GM21381 (cell line): ENCODE data around the gene MYH1.
"Not testable (repeated sequence)": the region's sequence is repeated elsewhere in the genome, so short reads cannot be mapped to it uniquely, and the experiment has no call there.

ENCODE experiments used
- ATAC-seq: cut with Tn5 transposase; IDR thresholded peaks from one replicate; pipeline ENCODE4 v1.9.1; 2021; ENCODE audit warnings: mild to moderate bottlenecking, moderate library complexity; ENCODE audit not compliant: unreplicated experiment

Gene MYH1

DNA sequence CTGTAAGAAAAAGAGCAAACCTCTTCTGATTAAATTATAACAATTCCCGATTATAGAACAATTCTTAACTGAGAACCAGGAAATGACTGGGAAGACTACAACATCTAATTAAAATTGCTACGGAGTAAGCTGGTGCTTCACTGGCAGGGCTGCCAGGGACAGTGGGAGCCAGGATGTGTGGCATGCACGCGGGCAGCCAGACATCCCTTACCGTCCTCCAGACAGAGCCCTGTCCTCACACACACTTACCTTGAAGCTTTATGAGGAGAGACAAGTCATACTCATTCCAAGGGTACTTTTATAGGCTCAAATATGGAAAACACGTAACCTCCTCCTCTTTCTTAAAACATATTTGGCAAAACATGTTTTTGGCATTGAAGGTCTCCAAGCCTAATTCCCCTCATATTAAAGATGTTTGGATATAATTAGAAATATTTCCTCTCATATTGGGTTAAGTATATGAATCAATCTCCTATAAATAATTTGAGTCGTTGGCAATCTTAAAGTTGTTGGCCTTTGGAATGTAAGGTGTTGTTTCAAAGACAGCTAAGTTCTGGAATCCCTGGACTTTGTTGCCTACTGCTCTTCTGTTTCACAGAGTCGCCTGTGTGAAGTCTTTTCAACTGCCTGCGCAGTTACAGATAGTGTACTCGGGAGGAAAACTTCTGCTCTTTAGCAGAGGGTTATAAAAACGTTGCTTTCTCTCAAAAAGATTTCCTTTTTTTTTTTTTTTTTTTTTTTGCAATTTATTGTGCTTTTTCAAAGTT is at the start of gene MYH1:
Gene MYH1 (minus strand): TSS at position 272 of the 767 bp plus-strand sequence. CDS start 1,900 bp downstream, outside the sequence.
- no peak for ATAC-seq

GRCh38 chr17:10563991-10564660 is 45.8 kb upstream of the MYH1 start:
- ATAC-seq = no peak

- no peak for ATAC-seq
Measured at GRCh38 chr17:10558049-10558448, 39.7 kb upstream of the MYH1 start.

GRCh38 chr17:10557422-10557821 is 39.1 kb upstream of the MYH1 start:
- ATAC-seq = no peak

GRCh38 chr17:10556301-10557005 is 38.1 kb upstream of the MYH1 start:
- ATAC-seq = no peak

- ATAC-seq = no peak
Measured at GRCh38 chr17:10550014-10550413, 31.7 kb upstream of the MYH1 start.

DNA sequence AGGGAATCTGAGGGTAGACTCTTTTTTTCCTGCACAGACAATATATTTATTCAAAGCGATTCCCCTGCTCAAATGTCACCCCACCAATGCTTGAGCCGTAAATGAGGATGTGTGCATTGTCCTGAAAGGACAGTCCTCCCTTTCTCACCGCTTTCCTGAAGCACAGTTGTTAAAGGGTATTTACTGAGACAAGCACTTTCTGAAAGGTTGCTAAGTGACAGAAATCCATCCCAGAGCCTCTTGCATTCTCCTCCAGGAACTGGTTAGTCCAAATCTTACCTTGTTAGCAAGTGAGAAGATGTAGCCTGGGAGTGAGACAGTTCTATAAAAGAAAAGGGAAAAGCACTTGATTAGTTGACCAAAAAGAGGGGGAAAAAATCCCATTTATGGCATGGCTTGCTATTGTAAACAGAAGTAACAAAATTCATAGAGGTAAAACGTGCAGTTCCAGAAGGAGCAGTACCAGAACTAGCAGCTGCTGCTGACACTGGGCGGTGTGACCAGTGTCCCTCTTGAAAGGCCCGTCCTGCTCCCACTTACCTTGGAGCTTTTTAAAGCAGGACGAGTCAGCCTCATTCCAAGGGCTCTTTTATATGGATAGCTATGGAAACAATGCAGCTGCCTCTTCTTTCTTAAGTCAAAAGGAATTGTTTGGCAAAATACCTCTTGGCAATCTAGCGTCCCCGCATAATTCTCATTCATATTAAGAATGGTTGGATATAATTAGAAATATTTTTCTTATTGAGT is 30.9 kb upstream of the MYH1 start, which contains the start of gene MYH2:
Gene MYH2 (minus strand): TSS at position 563 of the 747 bp plus-strand sequence. CDS start 1,738 bp downstream, outside the sequence.
- no peak for ATAC-seq

DNA sequence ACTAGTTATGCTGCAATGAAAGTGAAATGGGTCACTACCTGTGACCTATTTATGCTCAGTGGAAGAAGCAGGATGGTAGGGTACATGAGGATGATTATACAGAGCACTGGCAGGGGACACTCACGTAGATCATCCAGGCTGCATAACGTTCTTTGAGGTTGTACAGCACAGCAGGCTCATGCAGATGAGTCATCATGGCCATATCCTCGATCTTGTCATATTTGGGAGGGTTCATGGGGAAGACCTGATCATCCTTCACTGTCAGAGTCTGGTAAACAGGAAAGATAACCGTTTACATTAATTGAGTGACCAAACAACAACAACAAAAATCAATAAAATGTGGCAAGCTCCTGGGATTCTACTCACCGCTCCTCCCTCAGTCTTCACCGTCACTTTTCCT is 29.0 kb upstream of the MYH1 start:
- no peak for ATAC-seq

GRCh38 chr17:10543486-10543885 is 25.1 kb upstream of the MYH1 start:
- ATAC-seq = not testable (repeated sequence)

- ATAC-seq = not testable (repeated sequence)
Measured at GRCh38 chr17:10541179-10541578, 22.8 kb upstream of the MYH1 start.

- no peak for ATAC-seq
Measured at GRCh38 chr17:10532026-10532425, 13.7 kb upstream of the MYH1 start.

DNA sequence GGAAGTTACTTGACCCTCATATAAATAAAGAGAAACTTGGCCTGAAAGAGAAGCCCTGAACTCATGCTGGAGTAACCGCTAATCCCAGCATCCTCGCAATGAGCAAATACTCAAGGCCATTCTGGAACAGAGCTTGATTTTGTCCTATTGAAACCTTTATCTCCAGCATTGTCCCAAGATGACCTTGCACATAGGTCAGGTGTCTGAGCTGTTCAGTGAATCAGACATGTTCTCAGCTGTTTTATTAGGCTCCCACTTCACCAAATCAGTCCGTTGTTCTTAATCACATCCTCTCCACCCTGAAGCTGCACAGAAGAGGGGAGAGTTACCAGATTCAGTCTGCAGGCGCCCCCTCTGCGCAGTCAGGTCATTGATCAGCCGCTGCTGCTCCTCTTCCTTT is 9.1 kb upstream of the MYH1 start:
- ATAC-seq = no peak

DNA sequence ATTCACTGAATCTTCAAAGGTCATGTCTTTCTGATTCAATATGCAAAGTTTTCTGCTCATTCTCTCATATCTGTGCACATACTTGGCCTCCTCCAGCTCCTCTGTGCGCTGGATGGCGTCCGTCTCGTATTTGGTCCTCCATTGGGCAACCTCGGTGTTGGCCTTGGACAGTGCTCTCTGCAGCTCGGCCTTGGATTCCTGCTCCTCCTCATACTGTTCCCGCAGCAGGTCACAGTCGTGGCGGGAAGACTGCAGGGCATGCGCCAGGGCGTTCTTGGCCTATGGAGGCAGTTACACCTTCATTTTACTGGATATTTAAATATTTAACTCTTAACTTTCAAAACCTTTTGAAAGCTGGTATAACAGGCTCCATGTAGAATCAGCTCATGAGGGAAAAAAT is 8.2 kb upstream of the MYH1 start:
- ATAC-seq = no peak

- no peak for ATAC-seq
Measured at GRCh38 chr17:10523064-10523463, 4.7 kb upstream of the MYH1 start.

GRCh38 chr17:10521949-10522348 is 3.6 kb upstream of the MYH1 start:
- ATAC-seq = no peak

DNA sequence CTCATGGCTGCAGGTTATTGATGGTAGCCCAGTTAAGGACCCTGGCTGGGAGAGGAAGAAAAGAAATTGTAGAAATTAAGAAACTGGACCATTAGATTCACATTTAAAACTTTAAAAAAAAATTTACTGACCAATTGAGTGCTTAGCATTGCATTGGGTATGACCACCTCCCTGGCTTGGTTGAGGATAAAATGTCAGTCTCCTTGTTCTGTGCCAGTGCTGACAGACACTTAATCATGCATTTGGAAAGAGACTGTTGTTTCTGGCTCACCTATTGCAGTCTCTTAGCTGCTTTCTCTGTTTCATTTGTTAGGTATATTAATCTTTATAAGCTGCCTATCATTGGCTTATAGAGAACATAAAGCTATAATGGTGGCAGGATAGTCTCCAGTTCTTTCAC is 1.7 kb downstream of the MYH1 start:
- no peak for ATAC-seq

DNA sequence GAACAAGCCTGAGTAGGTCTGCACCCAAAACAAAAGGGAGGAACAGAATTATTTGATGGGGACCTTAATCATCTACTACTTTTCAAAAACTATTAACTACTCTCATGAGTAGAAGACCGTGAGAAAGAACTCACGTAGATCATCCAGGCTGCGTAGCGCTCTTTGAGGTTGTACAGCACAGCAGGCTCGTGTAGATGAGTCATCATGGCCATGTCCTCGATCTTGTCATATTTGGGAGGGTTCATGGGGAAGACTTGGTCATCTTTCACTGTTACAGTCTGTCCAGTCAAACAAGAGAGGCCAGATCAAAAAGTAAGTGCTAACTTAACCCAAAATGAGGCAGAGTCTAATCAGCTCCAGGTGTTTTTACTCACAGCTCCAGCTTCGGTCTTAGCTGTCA is 2.3 kb downstream of the MYH1 start:
- no peak for ATAC-seq

DNA sequence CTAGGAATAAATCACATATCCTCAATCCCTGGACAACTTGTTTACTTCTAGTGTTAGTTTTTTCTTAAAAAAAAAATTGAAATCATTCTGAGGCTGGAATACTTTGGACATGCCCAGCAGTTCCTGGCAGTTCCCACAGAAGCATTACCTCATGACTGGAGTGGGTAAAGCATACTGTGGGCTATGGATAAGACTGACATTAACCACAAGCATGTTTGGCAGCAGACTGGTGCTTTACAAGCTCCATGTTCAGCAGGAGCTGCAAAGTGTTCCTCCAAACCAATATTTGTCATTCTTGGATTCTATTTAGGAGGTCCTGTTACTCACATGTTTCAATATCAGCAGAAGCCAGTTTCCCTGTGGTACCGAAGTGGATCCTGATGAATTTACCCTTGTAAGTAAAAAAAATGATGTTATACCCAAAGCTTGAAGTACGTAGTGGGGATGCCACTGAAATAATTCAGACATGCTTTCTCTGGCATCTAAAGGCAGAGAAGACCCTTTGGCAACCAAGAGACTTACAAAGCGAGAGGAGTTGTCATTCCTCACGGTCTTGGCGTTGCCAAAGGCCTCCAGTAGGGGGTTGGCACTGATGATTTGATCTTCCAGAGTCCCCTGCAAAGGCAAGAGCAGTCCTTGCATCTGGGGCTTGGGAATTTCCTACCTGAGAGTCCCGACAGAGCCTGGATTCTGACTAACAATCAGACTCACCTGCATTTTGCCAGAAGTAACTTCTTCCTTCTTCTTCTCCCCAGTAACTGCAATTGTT is 4.9 kb downstream of the MYH1 start:
- no peak for ATAC-seq

- no peak for ATAC-seq
Measured at GRCh38 chr17:10512856-10513255, 5.5 kb downstream of the MYH1 start.

GRCh38 chr17:10499950-10500349 is 18.4 kb downstream of the MYH1 start:
- no peak for ATAC-seq
